OCI-LY7 (cell line): ENCODE results near the gene ARHGAP24. TPM values are rescaled to one million over a fixed set of nuclear protein-coding genes. Genes with fewer than 3 reads are reported as not detected.

ENCODE experiments used
- BruUV-seq: library from RNA; stranded (reverse); fragments of 400-500 nt; replicated peaks from 2 replicates; lab custom pipeline; 2021; lab: Mats Ljungman, UMichigan
- CTCF ChIA-PET: fragments of 300-600 bp; sonication (Branson Sonifier 250); formaldehyde crosslinking; loops from one replicate; lab custom pipeline; 2022; ENCODE audit warnings: antibody characterized with exemption; ENCODE audit not compliant: unreplicated experiment; lab: Charles Lee
- POLR2A ChIA-PET: fragments of 300-600 bp; sonication (Branson Sonifier 250); formaldehyde crosslinking; loops from one replicate; lab custom pipeline; 2022; ENCODE audit warnings: antibody characterized with exemption; lab: Charles Lee
- DNase-seq: peaks from one replicate; pipeline ENCODE4 v3.0.0-alpha.2; 2015; ENCODE audit warnings: low spot score
- H2AFZ ChIP-seq: fragments of 200-600 bp; sonication (generic), shearing (Covaris generic); 2 replicates; pipeline ENCODE4 v1.6.1; 2014; ENCODE audit warnings: mild to moderate bottlenecking, antibody characterized with exemption, low read length, moderate library complexity
- H3K27ac ChIP-seq: fragments of 200-600 bp; sonication (generic); 2 replicates; pipeline ENCODE4 v1.5.1; 2014; ENCODE audit warnings: mixed run types, low read depth, mild to moderate bottlenecking, moderate library complexity, low read length, inconsistent platforms; ENCODE audit not compliant: poor library complexity, severe bottlenecking
- H3K36me3 ChIP-seq: fragments of 200-600 bp; sonication (generic); 2 replicates; pipeline ENCODE4 v1.6.1; 2014; ENCODE audit warnings: mild to moderate bottlenecking, antibody characterized with exemption, low read length, moderate library complexity, mixed read lengths; ENCODE audit not compliant: insufficient read depth
- H3K4me1 ChIP-seq: fragments of 200-600 bp; sonication (generic); 2 replicates; pipeline ENCODE4 v1.5.1; 2014; ENCODE audit warnings: mild to moderate bottlenecking, low read length; ENCODE audit not compliant: insufficient read depth, poor library complexity, severe bottlenecking
- H3K4me2 ChIP-seq: fragments of 200-600 bp; sonication (generic); 2 replicates; pipeline ENCODE4 v1.6.1; 2014; ENCODE audit warnings: mild to moderate bottlenecking, low read length
- H3K4me3 ChIP-seq: fragments of 200-600 bp; sonication (generic); 2 replicates; pipeline ENCODE4 v1.5.1; 2014; ENCODE audit warnings: mild to moderate bottlenecking, low read depth, low read length; ENCODE audit not compliant: poor library complexity, severe bottlenecking
- H3K79me2 ChIP-seq: fragments of 200-600 bp; sonication (generic); 2 replicates; pipeline ENCODE4 v1.6.1; 2016; ENCODE audit warnings: low read depth, mild to moderate bottlenecking, low read length, moderate library complexity, mixed read lengths; ENCODE audit not compliant: insufficient read depth
- H3K9me2 ChIP-seq: fragments of 200-600 bp; sonication (generic); 2 replicates; pipeline ENCODE4 v1.6.1; 2016; ENCODE audit warnings: mild to moderate bottlenecking, low read length, mixed read lengths; ENCODE audit not compliant: insufficient read depth
- H3K9me3 ChIP-seq: fragments of 200-600 bp; sonication (generic); 2 replicates; pipeline ENCODE4 v1.6.1; 2014; ENCODE audit warnings: mild to moderate bottlenecking, mixed run types, low read length, mixed read lengths
- H4K20me1 ChIP-seq: fragments of 200-600 bp; sonication (generic); 2 replicates; pipeline ENCODE4 v1.6.1; 2014; ENCODE audit warnings: mild to moderate bottlenecking, antibody characterized with exemption, low read length, moderate library complexity, mixed read lengths; ENCODE audit not compliant: insufficient read depth
- CTCF ChIP-seq: fragments of 200-600 bp; sonication (generic); conservative IDR thresholded peaks from 2 replicates; pipeline ENCODE4 v1.5.1; 2014; ENCODE audit warnings: mild to moderate bottlenecking, antibody characterized with exemption, low read length, moderate library complexity, mixed read lengths
- EZH2phosphoT487 ChIP-seq: fragments of 200-600 bp; sonication (generic); IDR thresholded peaks from 2 replicates; pipeline ENCODE4 v1.6.1; 2018; ENCODE audit warnings: low read depth, borderline replicate concordance, mild to moderate bottlenecking, mixed run types, antibody characterized with exemption, low read length, moderate library complexity, mixed read lengths
- intact Hi-C: fragments of 100-400 bp; cut with micrococcal nuclease; formaldehyde crosslinking; loops from one replicate; pipeline ENCODE4 v1.10.0; 2022; ENCODE audit not compliant: unreplicated experiment
- total RNA-seq, 2 experiments: library from RNA; depleted of rRNA in 1 of 2; stranded (reverse); fragments of >200 nt in 1 of 2; shearing (Covaris generic) in 1 of 2; gene quantifications; 2 replicates each; pipeline ENCODE4 v1.2.3, GENCODE V29; 2014 to 2022

The ARHGAP24 gene
- total RNA-seq, 2 experiments from 2014 or later: 0.88 to 4.4 TPM

DNA sequence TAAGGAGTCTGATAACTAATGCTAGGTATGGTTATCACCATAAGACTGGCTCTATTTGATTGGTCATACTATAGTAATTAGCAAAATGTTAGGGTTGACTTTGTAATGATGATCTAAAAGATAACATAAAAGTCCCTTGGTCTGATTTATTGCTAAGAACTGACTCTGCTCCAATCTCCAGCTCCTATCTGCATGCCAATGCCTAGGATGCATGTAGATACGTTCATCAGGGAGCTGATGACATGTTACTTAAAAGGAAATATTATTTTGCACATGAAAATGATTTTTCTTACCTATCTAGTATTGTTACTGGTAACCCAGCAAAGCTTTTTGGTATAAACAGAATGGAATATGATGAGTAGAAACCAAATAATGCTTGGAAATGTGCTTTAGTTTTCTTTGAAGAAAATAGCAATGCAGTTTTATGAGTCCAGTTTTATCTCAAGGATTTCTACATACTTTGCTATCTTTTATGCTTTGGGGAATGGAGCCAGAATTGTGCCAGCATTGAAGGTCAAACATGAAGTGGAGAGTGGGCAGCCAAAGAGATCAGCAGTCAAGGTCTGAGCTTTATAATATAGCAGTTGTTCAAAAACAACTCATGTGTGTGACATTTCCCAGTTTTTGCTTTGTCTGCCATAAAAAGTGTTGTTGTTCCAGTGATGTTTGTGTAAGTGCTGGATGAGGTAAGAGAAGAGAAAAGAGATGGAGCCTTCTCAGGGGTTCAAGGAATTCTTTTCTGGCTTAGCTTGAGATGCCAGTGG is 121.0 kb downstream of the ARHGAP24 start:
- no peak overlapping the region for H3K4me2 ChIP-seq
- no peak overlapping the region for H2AFZ ChIP-seq
- H3K36me3 ChIP-seq: no peaks in the 10 kb centered on the region
- H3K4me3 ChIP-seq: no peak overlapping the region
- H4K20me1 ChIP-seq: no peaks in the 10 kb centered on the region
- no peaks in the 10 kb centered on the region for H3K4me1 ChIP-seq
- POLR2A ChIA-PET: interaction anchor here (1.0 to 1.4 kb wide), 3 partner anchors 18 to 84 kb away, joined by 3 read pairs; no protein-coding TSS in a partner anchor
- no TSS peak for BruUV-seq
- no peak for TF ChIP-seq EZH2phosphoT487
- no peak for TF ChIP-seq CTCF
- no peak for DNase-seq
- H3K9me3 ChIP-seq: no peaks in the 10 kb centered on the region
- H3K79me2 ChIP-seq: no peaks in the 10 kb centered on the region
- no peaks in the 10 kb centered on the region for H3K9me2 ChIP-seq
- intact Hi-C loops: no loop called here
- H3K27ac ChIP-seq: no peak overlapping the region
- CTCF ChIA-PET: no interaction called here

DNA sequence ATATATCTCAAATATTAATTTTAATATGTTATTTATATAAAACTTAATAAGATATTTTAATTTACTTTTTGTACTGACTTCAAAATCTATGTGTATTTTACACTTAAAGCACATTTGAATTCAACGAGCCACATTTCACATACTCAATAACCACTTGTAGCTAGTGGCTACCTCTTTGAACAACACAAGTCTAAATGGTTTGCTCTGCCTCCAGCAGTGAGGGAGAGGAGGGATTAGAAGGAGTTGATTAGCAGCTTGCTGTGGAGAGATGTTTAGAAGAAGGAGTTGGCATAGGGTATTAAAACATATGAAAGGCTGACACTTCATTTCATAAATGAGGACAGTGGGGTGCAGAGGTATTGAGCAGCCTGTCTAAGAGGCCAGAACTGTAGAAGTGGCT is 124.0 kb downstream of the ARHGAP24 start:
- CTCF ChIA-PET: no interaction called here
- POLR2A ChIA-PET: interaction anchor here (0.6 to 0.7 kb wide), 2 partner anchors 8 to 19 kb away, joined by 3 to 4 read pairs; no protein-coding TSS in a partner anchor
- H3K4me1 ChIP-seq: no peaks in the 10 kb centered on the region
- intact Hi-C loops: no loop called here
- H3K9me3 ChIP-seq: no peaks in the 10 kb centered on the region
- H2AFZ ChIP-seq: no peak overlapping the region
- DNase-seq: no peak
- no peaks in the 10 kb centered on the region for H3K79me2 ChIP-seq
- no peaks in the 10 kb centered on the region for H3K36me3 ChIP-seq
- no peak overlapping the region for H3K4me2 ChIP-seq
- no peak overlapping the region for H3K4me3 ChIP-seq
- H3K9me2 ChIP-seq: no peaks in the 10 kb centered on the region
- BruUV-seq: no TSS peak
- H3K27ac ChIP-seq: no peak overlapping the region
- TF ChIP-seq EZH2phosphoT487 (no peak), CTCF (no peak)
- H4K20me1 ChIP-seq: no peaks in the 10 kb centered on the region

- Histone ChIP-seq H4K20me1 (no peaks in the 10 kb centered on the region), H2AFZ (no peak overlapping the region; the same call in 1 of the 2 replicates), H3K27ac (no peak overlapping the region), H3K9me2 (no peaks in the 10 kb centered on the region), H3K4me2 (no peak overlapping the region), H3K36me3 (no peaks in the 10 kb centered on the region), H3K4me3 (no peak overlapping the region), H3K79me2 (no peaks in the 10 kb centered on the region), H3K4me1 (no peaks in the 10 kb centered on the region), H3K9me3 (no peaks in the 10 kb centered on the region)
- BruUV-seq: no TSS peak
- CTCF ChIA-PET: no interaction called here
- POLR2A ChIA-PET: no interaction called here
- intact Hi-C loops: no loop called here
- TF ChIP-seq EZH2phosphoT487 (no peak), CTCF (no peak)
- no peak for DNase-seq
Measured at GRCh38 chr4:85600501-85600900, 125.6 kb downstream of the ARHGAP24 start.
